Natural killer cell (primary cell): ENCODE data around the gene SLC36A2. TPM values are rescaled to one million over a fixed set of nuclear protein-coding genes. Genes with fewer than 3 reads are reported as not detected.
A peak's percentile ranks its signal among the peaks of the same experiment; 100 is the strongest.

Experiments used
- ATAC-seq, 3 donors: fragments of 150-1000 bp in 2 of 3; fragments of 200-7000 bp in 1 of 3; cut with Tn5 transposase; 1 replicate in 1 of 3; 2 replicates in 2 of 3; pipeline ENCODE4 v1.10.0; 2021; ENCODE audit warnings: mild to moderate bottlenecking in 2 of 3, moderate library complexity in 2 of 3
- DNase-seq, 2 donors: peaks; one replicate each; pipeline versions ENCODE4 v3.0.0 to v3.0.0-alpha.2; 2013 to 2021; ENCODE audit warnings: mixed read lengths in 1 of 2
- H3K27ac ChIP-seq: one replicate; pipeline ENCODE4 v1.5.1; 2013; ENCODE audit warnings: mild to moderate bottlenecking, low read length
- H3K27me3 ChIP-seq: one replicate; pipeline ENCODE4 v1.6.1; 2013; ENCODE audit warnings: low read length; ENCODE audit not compliant: control insufficient read depth, insufficient read depth
- H3K36me3 ChIP-seq: one replicate; pipeline ENCODE4 v1.6.1; 2013; ENCODE audit warnings: low read length; ENCODE audit not compliant: control insufficient read depth, insufficient read depth
- H3K4me1 ChIP-seq: one replicate; pipeline ENCODE4 v1.6.1; 2013; ENCODE audit warnings: low read length; ENCODE audit not compliant: control insufficient read depth, insufficient read depth
- H3K4me3 ChIP-seq: one replicate; pipeline ENCODE4 v1.5.1; 2013; ENCODE audit warnings: low read length
- H3K9me3 ChIP-seq: one replicate; pipeline ENCODE4 v1.6.1; 2013; ENCODE audit warnings: low read length; ENCODE audit not compliant: control insufficient read depth, insufficient read depth
- H3K27ac Mint-ChIP-seq, 2 donors: one replicate each; pipeline ENCODE4 v1.8.0; 2022; ENCODE audit warnings: mild to moderate bottlenecking in 2 of 2, mixed read lengths in 2 of 2, moderate library complexity in 1 of 2
- H3K27me3 Mint-ChIP-seq, 2 donors: one replicate each; pipeline ENCODE4 v1.8.0; 2022; ENCODE audit warnings: low read depth in 2 of 2, mixed read lengths in 2 of 2
- H3K36me3 Mint-ChIP-seq: one replicate; pipeline ENCODE4 v1.8.0; 2022; ENCODE audit warnings: mixed read lengths
- H3K4me1 Mint-ChIP-seq, 2 donors: one replicate each; pipeline ENCODE4 v1.8.0; 2022; ENCODE audit warnings: mixed read lengths in 2 of 2
- H3K4me3 Mint-ChIP-seq: one replicate; pipeline ENCODE4 v1.8.0; 2022; ENCODE audit warnings: mild to moderate bottlenecking, moderate library complexity, mixed read lengths
- H3K9me3 Mint-ChIP-seq, 2 donors: one replicate each; pipeline ENCODE4 v1.8.0; 2022; ENCODE audit warnings: mixed read lengths in 2 of 2
- WGBS: methylation state at CpG from one replicate; pipeline ENCODE4 v1.1.7; 2013; ENCODE audit warnings: missing lambda C conversion rate; ENCODE audit not compliant: insufficient coverage; 5-methylcytosine and 5-hydroxymethylcytosine counted together
- intact Hi-C: fragments of 100-400 bp; cut with micrococcal nuclease; formaldehyde crosslinking; loops from one replicate; pipeline ENCODE4 v1.14.2; 2022
- total RNA-seq, 4 donors: library from RNA; stranded (reverse); fragments of 120-200 nt in 1 of 4; gene quantifications; one replicate each; pipeline versions ENCODE4 v1.2.3 to v1.2.4, GENCODE V29; 2013 to 2022
- TF ChIP-seq, protein P1 (sequence below): fragments of 200-600 bp; IDR thresholded peaks from one replicate; pipeline ENCODE4 v1.8.0; 2022; ENCODE audit warnings: antibody characterized with exemption

SLC36A2 gene
- total RNA-seq, 3 donors from 2014 or later (not counting 1 experiment from before 2014, with no cell fraction given) = not detected

DNA sequence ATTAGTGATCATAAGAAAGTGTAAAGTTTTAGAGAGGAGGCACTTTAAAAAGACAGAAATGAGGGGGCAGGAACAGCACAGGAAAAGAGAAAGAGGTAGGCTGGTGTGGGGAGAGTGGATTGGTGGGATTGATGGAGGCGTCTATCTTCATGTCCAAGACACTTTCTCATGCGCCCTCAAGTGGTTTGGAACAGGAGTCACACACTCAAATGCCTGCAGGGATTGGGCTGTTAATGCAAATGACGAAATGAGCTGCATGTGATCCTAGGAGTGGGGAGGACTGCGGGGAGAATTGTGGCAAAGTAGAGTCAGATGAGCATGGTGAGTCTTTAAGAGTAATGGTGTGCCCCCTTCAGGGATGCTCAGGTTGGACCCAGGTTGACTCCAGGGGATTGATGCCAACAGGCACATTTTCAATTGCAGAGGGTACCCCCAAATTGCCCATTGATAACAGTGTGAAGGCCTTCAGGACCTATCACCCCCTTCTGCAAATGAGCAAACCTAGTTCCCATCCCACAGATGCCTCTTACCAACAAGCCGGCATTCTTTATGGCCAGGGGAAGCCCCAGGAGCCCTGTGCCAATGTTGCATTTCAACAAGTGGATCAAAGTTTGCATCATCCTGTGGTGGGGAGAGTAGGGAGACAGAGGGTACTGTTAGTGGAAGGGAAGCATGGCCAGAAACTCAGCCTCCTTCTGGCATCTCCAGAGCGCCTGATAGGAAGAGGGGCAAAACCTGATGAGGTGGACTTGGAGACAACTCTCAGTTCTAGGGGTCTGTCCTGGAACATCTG, 49.1 kb downstream of the SLC36A2 start:
- no peak overlapping the region for H3K4me3 Mint-ChIP-seq
- TF ChIP-seq, protein P1, sequence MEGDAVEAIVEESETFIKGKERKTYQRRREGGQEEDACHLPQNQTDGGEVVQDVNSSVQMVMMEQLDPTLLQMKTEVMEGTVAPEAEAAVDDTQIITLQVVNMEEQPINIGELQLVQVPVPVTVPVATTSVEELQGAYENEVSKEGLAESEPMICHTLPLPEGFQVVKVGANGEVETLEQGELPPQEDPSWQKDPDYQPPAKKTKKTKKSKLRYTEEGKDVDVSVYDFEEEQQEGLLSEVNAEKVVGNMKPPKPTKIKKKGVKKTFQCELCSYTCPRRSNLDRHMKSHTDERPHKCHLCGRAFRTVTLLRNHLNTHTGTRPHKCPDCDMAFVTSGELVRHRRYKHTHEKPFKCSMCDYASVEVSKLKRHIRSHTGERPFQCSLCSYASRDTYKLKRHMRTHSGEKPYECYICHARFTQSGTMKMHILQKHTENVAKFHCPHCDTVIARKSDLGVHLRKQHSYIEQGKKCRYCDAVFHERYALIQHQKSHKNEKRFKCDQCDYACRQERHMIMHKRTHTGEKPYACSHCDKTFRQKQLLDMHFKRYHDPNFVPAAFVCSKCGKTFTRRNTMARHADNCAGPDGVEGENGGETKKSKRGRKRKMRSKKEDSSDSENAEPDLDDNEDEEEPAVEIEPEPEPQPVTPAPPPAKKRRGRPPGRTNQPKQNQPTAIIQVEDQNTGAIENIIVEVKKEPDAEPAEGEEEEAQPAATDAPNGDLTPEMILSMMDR = no peak
- ATAC-seq = no peak
- DNase-seq = peak in 1 of 2 donors; percentile 36
- H3K9me3 ChIP-seq = no peaks in the 10 kb centered on the region
- peaks cover 0 to 4% of the 10 kb centered on the region in 2 donors for H3K4me1 Mint-ChIP-seq
- no peaks in the 10 kb centered on the region for H3K9me3 Mint-ChIP-seq
- no peaks in the 10 kb centered on the region for H3K27me3 ChIP-seq
- H3K27ac ChIP-seq = no peak overlapping the region
- no peaks in the 10 kb centered on the region for H3K36me3 Mint-ChIP-seq
- H3K4me3 ChIP-seq = no peak overlapping the region
- H3K27ac Mint-ChIP-seq = no peak overlapping the region
- H3K36me3 ChIP-seq = no peaks in the 10 kb centered on the region
- H3K4me1 ChIP-seq = no peaks in the 10 kb centered on the region
- 64% methylated on average over 6 of the region's 6 CpGs for WGBS
- peaks cover 20 to 42% of the 10 kb centered on the region in 2 donors for H3K27me3 Mint-ChIP-seq
- intact Hi-C loops = no loop called here

DNA sequence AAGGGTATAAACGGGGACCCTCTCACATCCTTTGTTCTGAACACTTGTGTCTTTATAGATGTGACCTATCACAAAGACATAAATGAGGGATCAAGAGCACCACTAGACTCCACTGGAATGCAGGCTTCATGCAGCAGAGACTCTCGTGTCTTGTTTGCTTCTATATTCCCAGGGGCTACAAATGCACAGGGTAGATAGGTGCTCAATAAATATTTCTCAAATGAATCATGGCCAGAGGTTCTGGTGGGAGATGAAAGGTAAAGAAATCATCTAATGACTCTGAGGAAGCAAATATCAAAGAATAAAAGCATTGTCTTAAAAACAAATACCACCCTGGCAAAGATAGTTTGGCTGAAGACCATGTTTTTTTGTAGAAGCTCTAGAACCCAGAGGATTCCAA, 50.4 kb downstream of the SLC36A2 start:
- Histone ChIP-seq H3K9me3 (no peaks in the 10 kb centered on the region), H3K4me1 (no peaks in the 10 kb centered on the region), H3K4me3 (no peak overlapping the region), H3K27me3 (no peaks in the 10 kb centered on the region), H3K36me3 (no peaks in the 10 kb centered on the region), H3K27ac (no peak overlapping the region)
- Mint-ChIP-seq H3K27me3 (peaks cover 12 to 42% of the 10 kb centered on the region in 2 donors), H3K4me1 (peaks cover 0 to 4% of the 10 kb centered on the region in 2 donors), H3K4me3 (no peak overlapping the region), H3K9me3 (no peaks in the 10 kb centered on the region), H3K27ac (no peak overlapping the region), H3K36me3 (no peaks in the 10 kb centered on the region)
- TF ChIP-seq, protein P1 = no peak
- WGBS = 88% methylated on average over 2 of the region's 2 CpGs
- no peak for ATAC-seq
- intact Hi-C loops = no loop called here
- DNase-seq = no peak

DNA sequence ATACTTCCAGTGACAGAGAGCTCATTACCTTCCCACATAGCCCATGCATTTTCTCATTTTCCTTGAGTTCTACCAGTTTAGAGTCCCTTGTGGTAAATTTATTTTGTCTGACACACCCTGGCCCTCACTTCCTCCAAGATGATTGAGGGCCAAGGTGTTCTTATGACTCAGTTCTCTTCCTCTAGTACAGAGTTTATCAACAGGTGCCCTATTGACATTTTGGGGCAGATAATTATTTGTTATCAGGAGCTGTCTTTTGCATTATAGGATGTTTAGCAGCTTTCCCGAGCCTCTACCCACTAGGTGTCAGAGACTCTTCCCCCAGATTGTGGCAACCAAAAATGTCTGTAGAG, 50.9 kb downstream of the SLC36A2 start:
- H3K27me3 Mint-ChIP-seq = peaks cover 10 to 42% of the 10 kb centered on the region in 2 donors
- WGBS = 67% methylated on average over 1 of the region's 1 CpG
- no peaks in the 10 kb centered on the region for H3K9me3 Mint-ChIP-seq
- Histone ChIP-seq H3K36me3 (no peaks in the 10 kb centered on the region), H3K4me1 (no peaks in the 10 kb centered on the region), H3K27me3 (no peaks in the 10 kb centered on the region), H3K4me3 (no peak overlapping the region), H3K9me3 (no peaks in the 10 kb centered on the region), H3K27ac (no peak overlapping the region)
- intact Hi-C loops = no loop called here
- no peak overlapping the region for H3K27ac Mint-ChIP-seq
- TF ChIP-seq, protein P1 = no peak
- peaks cover 0 to 4% of the 10 kb centered on the region in 2 donors for H3K4me1 Mint-ChIP-seq
- no peaks in the 10 kb centered on the region for H3K36me3 Mint-ChIP-seq
- ATAC-seq (no peak), DNase-seq (no peak)
- no peak overlapping the region for H3K4me3 Mint-ChIP-seq
